NCI-H460 (cell line): ENCODE data around the gene PRDM15. TPM values are rescaled to one million over a fixed set of nuclear protein-coding genes. Genes with fewer than 3 reads are reported as not detected.

Source experiments
- DNase-seq: peaks from one replicate; pipeline ENCODE4 v3.0.0-alpha.2; 2016; ENCODE audit warnings: low read depth; ENCODE audit errors: extremely low read depth
- total RNA-seq: library from RNA; depleted of rRNA; stranded (reverse); fragments of >200 nt; shearing (Covaris generic); gene quantifications from 2 replicates; pipeline ENCODE4 v1.2.3, GENCODE V29; 2014

PRDM15 gene
- total RNA-seq, 1 experiment from 2014 or later: 4.3 TPM

GRCh38 chr21:41784456-41785102 is 94.6 kb downstream of the PRDM15 start:
- no peak for DNase-seq

DNA sequence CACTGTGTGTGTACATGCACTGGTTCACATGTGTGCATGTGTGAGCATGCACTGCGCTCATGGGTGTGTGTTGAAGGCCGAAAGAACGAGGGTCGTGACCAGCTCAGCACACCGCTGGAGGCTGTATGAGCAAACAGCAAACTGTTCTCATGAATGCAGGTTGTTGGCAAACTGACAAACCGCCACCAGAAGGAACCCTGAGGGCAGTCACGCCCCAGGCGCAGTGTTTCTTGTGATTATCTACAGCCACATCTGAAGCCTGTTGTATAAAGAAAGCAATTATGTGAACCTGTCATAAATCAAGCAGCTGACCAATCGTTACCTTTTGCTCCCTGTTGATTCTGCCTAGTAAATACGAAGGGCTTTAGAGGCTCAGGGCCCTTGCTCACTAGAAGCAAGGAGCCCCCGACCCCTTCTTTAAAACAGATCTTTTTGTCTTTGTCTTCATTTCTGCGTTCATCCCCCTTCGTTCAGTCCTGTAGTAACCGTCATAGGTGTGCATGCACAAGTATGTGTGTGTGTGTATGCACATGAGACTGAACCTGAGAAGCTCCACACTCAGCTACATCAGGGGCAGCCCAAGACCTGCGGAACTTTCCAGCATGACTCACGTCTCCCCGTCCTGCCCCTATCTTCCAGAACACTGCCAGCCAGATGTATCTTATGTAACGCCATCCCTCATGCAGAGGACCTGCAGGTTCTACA is 95.5 kb downstream of the PRDM15 start:
- no peak for DNase-seq

- DNase-seq: no peak
These were observed 98.1 kb downstream of the PRDM15 start for GRCh38 chr21:41781050-41781410.

GRCh38 chr21:41780337-41781049 is 98.7 kb downstream of the PRDM15 start:
- no peak for DNase-seq

- no peak for DNase-seq
These were observed 99.5 kb downstream of the PRDM15 start for GRCh38 chr21:41779659-41780058.

DNA sequence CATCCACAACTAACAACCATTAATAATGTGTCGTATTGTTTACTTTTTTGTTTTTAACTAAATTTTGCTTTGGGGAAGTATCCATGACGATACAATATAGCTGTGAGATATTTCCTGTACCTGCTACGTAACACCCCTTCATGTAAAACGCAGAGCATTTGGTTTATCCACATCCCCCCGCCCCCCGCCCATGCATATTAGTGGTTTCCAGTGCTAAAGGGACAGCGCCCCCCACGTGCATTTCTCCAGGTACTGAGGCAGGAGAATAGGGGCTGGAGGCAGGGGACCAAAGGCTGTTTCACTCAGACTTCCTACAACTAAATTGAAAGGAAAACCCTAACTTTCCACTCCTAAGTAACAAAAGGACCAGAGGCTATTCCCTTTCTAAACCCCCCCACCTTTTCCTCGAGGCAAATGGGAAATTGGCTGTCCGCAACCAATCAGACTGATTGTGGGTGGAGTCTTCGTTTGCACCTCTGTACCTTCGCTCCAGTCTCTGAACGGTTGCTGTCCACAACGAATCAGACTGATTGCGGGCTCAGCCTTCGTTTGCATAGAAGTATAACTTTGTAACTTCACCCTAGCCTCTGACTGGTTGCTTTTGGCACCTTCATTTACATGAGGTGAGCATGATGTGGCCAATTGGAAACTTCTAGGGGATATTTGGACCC is 100.1 kb downstream of the PRDM15 start:
- no peak for DNase-seq

DNA sequence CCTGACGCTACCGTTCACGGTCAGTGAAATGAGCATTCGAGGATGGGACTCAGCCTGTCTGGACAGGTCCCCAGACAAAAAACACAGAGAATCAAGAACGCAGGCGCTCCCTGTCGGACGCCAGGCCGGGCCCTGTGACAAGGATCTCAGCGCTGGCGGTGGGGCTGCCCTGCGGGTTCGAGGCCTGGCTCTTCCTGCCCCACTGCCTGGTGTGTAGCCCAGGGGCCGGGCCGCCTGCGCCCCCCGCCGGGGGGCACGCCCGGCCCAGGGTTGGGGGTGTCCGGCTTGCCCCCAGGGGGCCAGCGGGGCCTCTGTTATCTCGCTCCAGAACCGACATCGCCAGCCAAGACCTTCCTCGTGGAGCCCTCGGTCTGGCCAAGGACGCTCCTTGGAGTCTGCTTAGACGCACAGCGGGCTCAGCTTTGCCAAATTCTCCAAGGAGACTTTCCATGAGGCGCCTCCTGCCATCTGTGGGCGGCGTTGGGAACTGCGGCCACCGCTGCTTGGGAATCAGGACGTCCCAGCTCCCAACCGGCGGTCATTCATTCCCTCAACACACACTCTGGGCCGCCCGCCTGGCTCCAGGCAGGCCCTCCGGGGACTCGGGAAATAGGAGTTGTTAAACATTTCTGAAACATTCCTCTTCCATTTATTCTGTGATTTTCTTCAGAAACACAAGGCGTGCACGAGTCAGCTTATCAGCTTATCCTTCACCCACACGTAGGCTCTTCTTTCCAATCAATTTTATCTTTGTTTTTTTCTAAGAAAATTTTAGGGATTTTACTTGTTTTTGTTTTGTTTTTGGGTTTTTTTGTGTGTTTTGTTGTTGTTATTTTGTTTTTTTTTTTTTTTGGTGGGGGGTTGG is 101.0 kb downstream of the PRDM15 start:
- peak; percentile 77 for DNase-seq

GRCh38 chr21:41776778-41777177 is 102.4 kb downstream of the PRDM15 start:
- no peak for DNase-seq

DNA sequence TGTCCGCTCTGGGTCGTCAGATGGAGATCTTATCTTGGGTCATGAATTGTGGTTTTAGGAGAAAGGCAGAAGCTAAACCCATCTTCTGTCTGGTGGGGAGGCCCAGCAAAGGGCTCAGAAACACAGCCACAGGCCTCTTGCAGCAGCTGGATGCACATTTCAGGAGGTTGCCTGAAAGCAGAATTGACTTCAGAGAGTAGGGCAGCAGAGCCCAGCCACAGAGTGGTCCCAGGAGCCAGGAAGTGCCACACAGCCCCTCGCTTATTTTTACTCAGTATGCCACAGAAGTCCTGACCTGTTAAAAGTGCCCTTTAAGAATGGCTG is 104.0 kb downstream of the PRDM15 start:
- DNase-seq: no peak

GRCh38 chr21:41774467-41775148 is 104.5 kb downstream of the PRDM15 start:
- DNase-seq: no peak

- no peak for DNase-seq
These were observed 106.6 kb downstream of the PRDM15 start for GRCh38 chr21:41772351-41773080.

DNA sequence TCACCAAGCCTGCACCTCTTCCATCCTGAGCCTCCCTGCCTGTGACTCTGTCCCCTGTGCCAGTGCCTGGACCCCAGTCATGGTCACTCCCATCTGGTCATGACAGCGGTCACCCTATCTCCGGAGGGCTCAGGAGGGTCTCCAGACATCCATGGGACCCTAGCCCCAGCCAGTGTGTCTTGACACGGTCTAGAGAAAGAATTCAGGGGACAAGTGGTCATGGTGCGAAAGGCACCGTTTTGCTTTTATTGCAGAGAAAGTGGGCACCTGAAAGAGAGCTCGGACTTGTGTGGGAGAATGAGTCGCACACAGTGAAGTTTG is 107.6 kb downstream of the PRDM15 start:
- no peak for DNase-seq

DNA sequence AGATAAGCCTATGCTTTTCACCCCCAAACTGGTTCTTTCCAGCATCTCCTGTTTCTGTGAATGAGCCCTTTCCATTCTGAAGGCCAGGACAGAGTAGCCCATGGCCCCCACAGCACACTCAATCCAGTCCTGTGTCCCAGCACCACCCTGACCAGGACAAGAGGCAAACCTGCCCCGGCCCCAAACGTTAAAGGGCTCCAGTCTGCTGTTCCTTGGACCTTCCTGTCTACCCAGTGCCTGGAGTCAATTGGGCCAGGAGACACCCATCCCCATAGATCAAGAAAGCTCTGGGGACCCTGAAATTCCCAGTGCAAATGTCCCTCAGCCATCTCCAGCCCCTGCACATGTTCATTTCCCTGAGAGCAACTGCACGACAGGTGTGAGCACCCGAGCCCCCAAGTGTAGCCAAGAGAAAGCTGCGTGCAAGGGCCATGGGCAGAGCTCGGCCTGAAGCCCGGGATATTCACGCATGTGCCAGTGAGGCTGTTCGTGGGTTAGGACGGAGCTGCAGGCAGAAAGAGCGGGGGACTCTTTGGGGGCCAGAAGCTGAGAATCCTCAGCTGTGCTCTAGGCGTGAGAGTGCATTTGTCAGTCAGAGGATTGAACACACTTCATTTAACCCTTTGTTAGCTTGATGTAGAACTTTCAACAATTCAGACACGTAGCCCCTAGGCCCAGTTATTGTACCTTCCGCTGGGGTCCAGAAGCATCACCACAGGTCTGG is 108.1 kb downstream of the PRDM15 start:
- no peak for DNase-seq

- DNase-seq: no peak
These were observed 109.2 kb downstream of the PRDM15 start for GRCh38 chr21:41769933-41770332.

- no peak for DNase-seq
These were observed 109.6 kb downstream of the PRDM15 start for GRCh38 chr21:41769521-41769920.

DNA sequence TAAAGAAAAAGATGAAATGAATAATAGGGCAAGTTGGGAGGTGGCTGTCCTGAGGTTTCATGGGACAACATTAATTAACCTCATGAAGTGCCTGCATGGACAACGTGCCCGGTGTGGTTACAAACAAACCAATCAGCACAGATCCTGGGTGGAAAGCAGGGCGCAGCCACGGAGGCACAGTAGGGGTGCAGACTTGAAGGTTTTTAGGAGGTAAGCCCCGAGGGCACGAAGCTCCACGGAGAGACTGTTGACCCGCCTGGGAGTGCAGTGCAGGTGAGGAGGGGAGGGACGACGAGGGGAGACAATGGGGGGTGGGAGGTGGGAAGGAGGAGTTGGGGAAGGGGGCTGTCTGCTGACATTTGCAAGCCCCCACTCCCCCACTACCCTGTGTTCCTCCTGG is 110.0 kb downstream of the PRDM15 start:
- DNase-seq: no peak

DNA sequence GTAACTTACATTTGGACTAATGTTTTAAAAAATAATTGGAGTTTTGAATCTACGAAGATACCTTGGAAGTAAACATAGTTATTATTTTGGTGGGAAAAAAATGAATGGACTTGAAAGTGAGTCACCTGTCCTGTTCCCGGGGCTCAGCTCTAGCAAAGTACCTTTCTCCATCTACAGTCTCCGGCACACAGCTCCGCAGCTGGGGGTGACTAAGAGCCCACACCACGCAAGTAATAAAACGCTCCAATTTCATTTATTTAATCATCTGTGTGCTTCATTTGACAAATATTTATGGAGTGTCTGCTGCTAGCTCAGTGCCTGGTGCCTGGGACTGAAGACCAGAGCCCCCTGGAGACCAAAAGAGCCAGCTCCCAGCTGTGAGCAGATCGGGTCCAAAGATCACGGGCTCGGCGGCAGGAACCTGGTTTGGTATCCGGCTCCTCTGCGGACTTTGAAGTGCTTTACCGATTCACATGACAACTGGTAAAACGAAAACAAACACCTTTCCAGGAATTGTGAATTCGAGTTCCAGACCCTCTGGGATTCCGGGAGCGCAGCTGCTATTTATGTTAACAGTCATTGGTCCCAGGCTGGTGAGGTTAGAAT is 110.6 kb downstream of the PRDM15 start:
- DNase-seq: no peak
